ENCODE measurements around the gene ZNF462. TPM values are rescaled to one million over a fixed set of nuclear protein-coding genes. Genes with fewer than 3 reads are reported as not detected.

The ZNF462 gene
- total and polyA plus RNA-seq, 2 of the 4 experiments (the other 2 are of a cell fraction) = 6.1 to 18.8 TPM

DNA sequence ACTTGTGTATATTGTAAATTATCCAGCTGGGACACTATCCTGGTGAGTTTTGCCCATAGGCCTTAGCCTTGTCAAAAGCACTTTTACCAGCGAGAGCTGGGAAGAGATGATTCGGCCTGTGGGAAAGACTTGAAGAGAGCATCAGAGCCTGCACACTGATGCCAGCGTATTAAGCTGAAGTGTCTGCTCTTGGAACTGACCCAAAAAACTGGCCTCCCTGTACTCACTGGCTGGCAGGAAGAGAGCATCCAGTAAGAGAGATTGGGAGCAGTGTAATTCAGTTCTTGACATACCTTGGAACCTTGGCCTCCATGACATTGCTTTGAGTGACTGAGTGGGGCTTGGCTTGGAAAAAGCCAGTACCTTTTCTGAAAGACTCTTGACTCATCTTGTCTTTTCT is 73.7 kb downstream of the ZNF462 start:
- Histone ChIP-seq H2AFZ (replicated peaks; ENCODE audit: low read length, poor library complexity) (no peak overlapping the region), H2BK5ac (ENCODE audit: low read depth, low read length, poor library complexity, severe bottlenecking) (no peak overlapping the region), H2BK15ac (ENCODE audit: low read depth, low read length) (no peak overlapping the region), H3K9me1 (ENCODE audit: insufficient read depth, low read length) (no peaks in the 10 kb centered on the region), H3K23ac (ENCODE audit: low read depth, low read length) (no peak overlapping the region), H3K9me3 (ENCODE audit: control insufficient read depth, insufficient read depth, low read length) (no peaks in the 10 kb centered on the region), H3K27ac (ENCODE audit: insufficient read depth, low read length) (no peak overlapping the region), H3K4me1 (ENCODE audit: control insufficient read depth, insufficient read depth, low read length) (no peaks in the 10 kb centered on the region), H3K56ac (ENCODE audit: extremely low read depth, insufficient read depth, low read length) (no peak overlapping the region), H3K9ac (ENCODE audit: low read depth, low read length) (no peak overlapping the region), H4K91ac (ENCODE audit: insufficient read depth, low read depth, low read length) (no peak overlapping the region), H4K20me1 (ENCODE audit: insufficient read depth, low read length) (no peaks in the 10 kb centered on the region), H3K79me1 (ENCODE audit: low read depth in 1 of 2, low read length in 2 of 2) (no peaks in the 10 kb centered on the region; a peak in 1 of 4 replicates), H3K4ac (ENCODE audit: low read depth, low read length) (no peak overlapping the region), H2AK9ac (replicated peaks; ENCODE audit: low read depth, low read length, poor library complexity) (no peak overlapping the region), H3K27me3 (ENCODE audit: control insufficient read depth, insufficient read depth, low read length) (no peaks in the 10 kb centered on the region), H2BK20ac (ENCODE audit: low read depth, low read length) (no peak overlapping the region), H3K4me3 (ENCODE audit: insufficient read depth, low read depth, low read length) (no peak overlapping the region), H2BK120ac (ENCODE audit: low read depth, low read length) (no peak overlapping the region), H3K36me3 (ENCODE audit: control insufficient read depth, insufficient read depth, low read length) (peaks cover 37% of the 10 kb centered on the region), H4K8ac (ENCODE audit: low read depth in 2 of 2, low read length in 2 of 2) (no peak overlapping the region), H3K14ac (replicated peaks; ENCODE audit: low read depth, low read length) (no peak overlapping the region), H2AK5ac (ENCODE audit: low read depth, low read length) (no peak overlapping the region), H4K5ac (ENCODE audit: low read depth, low read length) (no peak overlapping the region), H3K4me2 (ENCODE audit: low read depth, low read length) (no peak overlapping the region), H3K18ac (ENCODE audit: low read depth, low read length) (no peak overlapping the region)
- intact Hi-C loops (cut with micrococcal nuclease) = no loop called here
- dilution Hi-C loops (cut with HindIII; ENCODE audit: low sequenced_read_pairs, unreplicated experiment) = no loop called here
- in situ Hi-C loops (cut with MboI; ENCODE audit: low sequenced_read_pairs) = no loop called here
- 100% methylated on average over 3 of the region's 3 CpGs; no CpG with 5 or more reads in 1 of the 2 experiments for WGBS, 2 experiments (ENCODE audit: extremely low coverage in 2 of 2, insufficient read length in 1 of 2)
- ATAC-seq (ENCODE audit: low read depth) (no peak), DNase-seq (no peak)
- BruUV-seq (replicated peaks) = no TSS peak
- TF ChIP-seq NFE2L2 (IDR thresholded peaks at IDR 0.05; ENCODE audit: low read depth, low read length) (no peak), SMC3 (IDR thresholded peaks at IDR 0.05; ENCODE audit: low read depth, low read length) (no peak)
- TF ChIP-seq, protein P1, sequence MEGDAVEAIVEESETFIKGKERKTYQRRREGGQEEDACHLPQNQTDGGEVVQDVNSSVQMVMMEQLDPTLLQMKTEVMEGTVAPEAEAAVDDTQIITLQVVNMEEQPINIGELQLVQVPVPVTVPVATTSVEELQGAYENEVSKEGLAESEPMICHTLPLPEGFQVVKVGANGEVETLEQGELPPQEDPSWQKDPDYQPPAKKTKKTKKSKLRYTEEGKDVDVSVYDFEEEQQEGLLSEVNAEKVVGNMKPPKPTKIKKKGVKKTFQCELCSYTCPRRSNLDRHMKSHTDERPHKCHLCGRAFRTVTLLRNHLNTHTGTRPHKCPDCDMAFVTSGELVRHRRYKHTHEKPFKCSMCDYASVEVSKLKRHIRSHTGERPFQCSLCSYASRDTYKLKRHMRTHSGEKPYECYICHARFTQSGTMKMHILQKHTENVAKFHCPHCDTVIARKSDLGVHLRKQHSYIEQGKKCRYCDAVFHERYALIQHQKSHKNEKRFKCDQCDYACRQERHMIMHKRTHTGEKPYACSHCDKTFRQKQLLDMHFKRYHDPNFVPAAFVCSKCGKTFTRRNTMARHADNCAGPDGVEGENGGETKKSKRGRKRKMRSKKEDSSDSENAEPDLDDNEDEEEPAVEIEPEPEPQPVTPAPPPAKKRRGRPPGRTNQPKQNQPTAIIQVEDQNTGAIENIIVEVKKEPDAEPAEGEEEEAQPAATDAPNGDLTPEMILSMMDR (conservative IDR thresholded peaks at IDR 0.05; ENCODE audit: low read depth, low read length) = no peak
- CTCF ChIA-PET = no interaction called here
- POLR2A ChIA-PET (ENCODE audit: unreplicated experiment) = no interaction called here
